Sigmoid colon (tissue), 7 donors: Measurements from ENCODE around the gene PTPRD. TPM values are rescaled to one million over a fixed set of nuclear protein-coding genes. Genes with fewer than 3 reads are reported as not detected.
"Not testable (repeated sequence)": the region's sequence is repeated elsewhere in the genome, so short reads cannot be mapped to it uniquely, and the experiment has no call there.

Source experiments
- DNase-seq: peaks from one replicate; pipeline ENCODE4 v3.0.0-alpha.2; 2019
- H3K27ac ChIP-seq, 4 donors: fragments of 200-600 bp; sonication (generic); one replicate each; pipeline ENCODE4 v1.5.1; 2016 to 2019; ENCODE audit warnings: mild to moderate bottlenecking in 1 of 4
- H3K27me3 ChIP-seq, 3 donors: fragments of 200-600 bp; sonication (generic); one replicate each; pipeline ENCODE4 v1.5.1; 2019; ENCODE audit warnings: mild to moderate bottlenecking in 1 of 3
- H3K36me3 ChIP-seq, 4 donors: fragments of 200-600 bp; sonication (generic); one replicate each; pipeline ENCODE4 v1.5.1; 2016 to 2019
- H3K4me1 ChIP-seq, 4 donors: fragments of 200-600 bp; sonication (generic); one replicate each; pipeline ENCODE4 v1.5.1; 2017 to 2019
- H3K4me3 ChIP-seq, 4 donors: fragments of 200-600 bp; sonication (generic); one replicate each; pipeline ENCODE4 v1.5.1; 2017 to 2019; ENCODE audit warnings: mild to moderate bottlenecking in 2 of 4, moderate library complexity in 1 of 4
- H3K9me3 ChIP-seq, 4 donors: fragments of 200-600 bp in 3 of 4; sonication (generic) in 3 of 4; one replicate each; pipeline versions ENCODE4 v1.5.1 to v1.6.1; 2013 to 2019
- CTCF ChIP-seq, 4 experiments: fragments of 450-650 bp in 3 of 4; fragments of 200-600 bp in 1 of 4; IDR thresholded peaks; one replicate each; pipeline ENCODE4 v1.5.1; 2016 to 2019; ENCODE audit warnings: antibody characterized with exemption in 4 of 4, mild to moderate bottlenecking in 3 of 4, moderate library complexity in 2 of 4
- EP300 ChIP-seq, 4 donors: sonication (generic); formaldehyde crosslinking; IDR thresholded peaks; one replicate each; pipeline ENCODE4 v1.6.1; 2017; ENCODE audit warnings: antibody characterized with exemption in 4 of 4
- POLR2A ChIP-seq, 2 donors: fragments of 450-650 bp; IDR thresholded peaks; one replicate each; pipeline ENCODE4 v1.6.1; 2016; ENCODE audit warnings: antibody characterized with exemption in 2 of 2, mild to moderate bottlenecking in 2 of 2, moderate library complexity in 2 of 2
- POLR2AphosphoS5 ChIP-seq, 4 donors: sonication (generic); formaldehyde crosslinking; IDR thresholded peaks; one replicate each; pipeline ENCODE4 v1.6.1; 2017; ENCODE audit warnings: antibody characterized with exemption in 4 of 4
- WGBS, 2 donors: extraction: QIAGEN DNeasy Blood & Tissue Kit; methylation state at CpG; one replicate each; pipeline ENCODE4 v1.1.7; 2013; 5-methylcytosine and 5-hydroxymethylcytosine counted together
- intact Hi-C: fragments of 100-400 bp; cut with DNase I; formaldehyde crosslinking; loops from one replicate; pipeline ENCODE4 v1.15.1; 2023
- polyA plus RNA-seq, 3 donors: library from polyadenylated mRNA; stranded (reverse); fragments of 200-250 nt; gene quantifications; one replicate each; pipeline ENCODE4 v1.2.3, GENCODE V29; 2013
- total RNA-seq, 4 donors: library from RNA; depleted of rRNA; stranded (reverse); fragments of >200 nt; gene quantifications; one replicate each; pipeline ENCODE4 v1.1.0, GENCODE V29; 2016
- donor health status: healthy with polysubstance abuse.
- donor health status: Bipolar disorder and iron deficiency.
- donor health status: healthy.

The PTPRD gene
- total and polyA plus RNA-seq, 7 donors = 1.2 to 18.3 (median 6.3) TPM

GRCh38 chr9:9938432-9938831 is 674.4 kb downstream of the PTPRD start:
- Histone ChIP-seq H3K27ac (no peak overlapping the region), H3K4me3 (no peak overlapping the region), H3K9me3 (no peaks in the 10 kb centered on the region), H3K36me3 (no peaks in the 10 kb centered on the region), H3K4me1 (no peaks in the 10 kb centered on the region), H3K27me3 (no peaks in the 10 kb centered on the region)
- DNase-seq = no peak
- TF ChIP-seq POLR2A (IDR thresholded peaks at IDR 0.05) (no peak), EP300 (IDR thresholded peaks at IDR 0.05) (no peak), POLR2AphosphoS5 (IDR thresholded peaks at IDR 0.05) (no peak), CTCF (IDR thresholded peaks at IDR 0.05) (no peak)
- intact Hi-C loops = no loop called here
- 92 to 96% methylated on average over 4 of the region's 4 CpGs for WGBS, 2 donors

GRCh38 chr9:9931464-9931863 is 681.3 kb downstream of the PTPRD start:
- intact Hi-C loops, H3K4me1 ChIP-seq, H3K9me3 ChIP-seq, H3K36me3 ChIP-seq, H3K27me3 ChIP-seq, H3K27ac ChIP-seq, DNase-seq, H3K4me3 ChIP-seq: not testable (repeated sequence)
- WGBS, 2 donors = 66 to 85% methylated on average over 16 of the region's 16 CpGs

- Histone ChIP-seq H3K27ac (no peak overlapping the region), H3K9me3 (no peaks in the 10 kb centered on the region), H3K27me3 (no peaks in the 10 kb centered on the region), H3K4me1 (no peaks in the 10 kb centered on the region), H3K4me3 (peak overlapping the region in 1 of 4 donors; percentile 15), H3K36me3 (no peaks in the 10 kb centered on the region)
- 34 to 39% methylated on average over 3 of the region's 3 CpGs for WGBS, 2 donors
- intact Hi-C loops = no loop called here
- DNase-seq = no peak
- TF ChIP-seq CTCF (IDR thresholded peaks at IDR 0.05) (no peak), POLR2AphosphoS5 (IDR thresholded peaks at IDR 0.05) (no peak)
Observed at GRCh38 chr9:9924376-9924775, 688.4 kb downstream of the PTPRD start.

- Histone ChIP-seq H3K4me1 (no peaks in the 10 kb centered on the region), H3K4me3 (no peak overlapping the region), H3K27me3 (no peaks in the 10 kb centered on the region), H3K27ac (no peak overlapping the region), H3K9me3 (no peaks in the 10 kb centered on the region), H3K36me3 (no peaks in the 10 kb centered on the region)
- WGBS, 2 donors = 67 to 68% methylated on average over 2 of the region's 2 CpGs
- TF ChIP-seq POLR2A (IDR thresholded peaks at IDR 0.05) (no peak), EP300 (IDR thresholded peaks at IDR 0.05) (no peak), CTCF (IDR thresholded peaks at IDR 0.05) (no peak), POLR2AphosphoS5 (IDR thresholded peaks at IDR 0.05) (no peak)
- intact Hi-C loops = no loop called here
- no peak for DNase-seq
Observed at GRCh38 chr9:9921805-9922204, 691.0 kb downstream of the PTPRD start.

DNA sequence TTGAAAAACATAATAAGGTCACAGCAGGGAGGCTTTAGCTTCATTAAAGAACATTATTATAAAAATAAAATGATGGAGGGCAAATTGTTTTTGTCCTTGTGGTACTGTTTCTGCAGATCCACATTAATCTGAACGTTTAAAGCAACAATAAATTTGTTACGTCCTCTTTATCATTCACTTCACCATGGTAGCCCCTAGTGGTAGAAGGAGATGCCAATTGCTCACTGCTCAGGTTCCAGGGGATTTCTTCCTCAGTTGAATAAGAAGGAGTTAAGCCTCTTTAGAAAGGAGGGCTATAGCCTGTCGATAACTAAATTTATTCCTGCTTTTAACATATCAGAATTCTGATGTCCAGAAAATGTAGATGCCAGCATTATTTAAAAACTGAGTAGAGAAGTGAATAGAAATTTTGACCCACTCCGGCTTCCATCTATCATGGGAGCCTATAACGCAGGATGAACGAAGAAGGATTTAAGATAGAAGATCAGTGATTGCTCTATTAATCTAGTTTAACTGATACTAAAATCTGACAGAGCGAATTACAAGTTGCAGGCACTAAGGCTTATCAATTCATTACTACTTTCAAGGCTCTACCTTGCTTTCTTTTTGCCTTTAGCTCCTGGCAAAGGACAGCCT is 692.3 kb downstream of the PTPRD start:
- intact Hi-C loops = no loop called here
- TF ChIP-seq EP300 (IDR thresholded peaks at IDR 0.05) (no peak), POLR2A (IDR thresholded peaks at IDR 0.05) (no peak), CTCF (IDR thresholded peaks at IDR 0.05) (no peak), POLR2AphosphoS5 (IDR thresholded peaks at IDR 0.05) (no peak)

More for the DNA sequence above, 692.3 kb downstream of the PTPRD start:
- Histone ChIP-seq H3K36me3 (no peaks in the 10 kb centered on the region), H3K27ac (no peak overlapping the region), H3K4me3 (no peak overlapping the region), H3K4me1 (no peaks in the 10 kb centered on the region), H3K27me3 (no peaks in the 10 kb centered on the region), H3K9me3 (peaks cover 0 to 4% (median 0%) of the 10 kb centered on the region in 4 donors)
- 71 to 75% methylated on average over 7 of the region's 7 CpGs for WGBS, 2 donors
- no peak for DNase-seq
